ENCODE measurements around the gene RIBC1.
A peak's percentile ranks its signal among the peaks of the same experiment; 100 is the strongest.
"Not testable (repeated sequence)": the region's sequence is repeated elsewhere in the genome, so short reads cannot be mapped to it uniquely, and the experiment has no call there.

Gene RIBC1

GRCh38 chrX:53437206-53437605 lies 14.5 kb downstream of the RIBC1 start:
- no peak for DNase-seq

GRCh38 chrX:53438174-53438831 lies 15.6 kb downstream of the RIBC1 start:
- no peak for DNase-seq

GRCh38 chrX:53438832-53439230 lies 16.2 kb downstream of the RIBC1 start:
- no peak for DNase-seq

GRCh38 chrX:53440101-53440500 lies 17.4 kb downstream of the RIBC1 start:
- DNase-seq = peak; percentile 62

- no peak for DNase-seq
Measured at GRCh38 chrX:53440621-53441517, 18.2 kb downstream of the RIBC1 start.

GRCh38 chrX:53441531-53442321 lies 19.1 kb downstream of the RIBC1 start:
- DNase-seq = peak; percentile 77

GRCh38 chrX:53442322-53442631 lies 19.6 kb downstream of the RIBC1 start:
- no peak for DNase-seq

- no peak for DNase-seq
Measured at GRCh38 chrX:53445977-53446376, 23.3 kb downstream of the RIBC1 start.

- DNase-seq = no peak
Measured at GRCh38 chrX:53447441-53447840, 24.8 kb downstream of the RIBC1 start.

GRCh38 chrX:53449632-53450031 lies 27.0 kb downstream of the RIBC1 start:
- no peak for DNase-seq

- DNase-seq = no peak
Measured at GRCh38 chrX:53452812-53453211, 30.1 kb downstream of the RIBC1 start.

GRCh38 chrX:53456254-53456653 lies 33.6 kb downstream of the RIBC1 start:
- no peak for DNase-seq

GRCh38 chrX:53458082-53458481 lies 35.4 kb downstream of the RIBC1 start:
- no peak for DNase-seq

- not testable (repeated sequence) for DNase-seq
Measured at GRCh38 chrX:53468659-53469058, 46.0 kb downstream of the RIBC1 start.

GRCh38 chrX:53471346-53471745 lies 48.7 kb downstream of the RIBC1 start:
- DNase-seq = no peak

- DNase-seq = no peak
Measured at GRCh38 chrX:53474707-53475106, 52.0 kb downstream of the RIBC1 start.

GRCh38 chrX:53476371-53476770 lies 53.7 kb downstream of the RIBC1 start:
- DNase-seq = no peak

- DNase-seq = no peak
Measured at GRCh38 chrX:53479301-53479700, 56.6 kb downstream of the RIBC1 start.
